OCI-LY1 (cell line): ENCODE data around the gene NPAS3.
A peak's percentile ranks its signal among the peaks of the same experiment; 100 is the strongest.

ENCODE experiments used
- H2AFZ ChIP-seq: fragments of 200-600 bp; sonication (generic), shearing (Covaris generic); 2 replicates; pipeline ENCODE4 v1.6.0; 2014; ENCODE audit warnings: antibody characterized with exemption, mild to moderate bottlenecking, low read length
- H3F3A ChIP-seq: fragments of 200-600 bp; sonication (generic), shearing (Covaris generic); 2 replicates; pipeline ENCODE4 v1.6.0; 2014; ENCODE audit warnings: mild to moderate bottlenecking, antibody characterized with exemption, low read length, moderate library complexity; ENCODE audit not compliant: insufficient read depth
- H3K27ac ChIP-seq: fragments of 200-600 bp; sonication (generic); 2 replicates; pipeline ENCODE4 v1.5.1; 2014; ENCODE audit warnings: low read length, mixed run types, mild to moderate bottlenecking, low read depth; ENCODE audit not compliant: poor library complexity, severe bottlenecking
- H3K27me3 ChIP-seq: fragments of 200-600 bp; sonication (generic); 2 replicates; pipeline ENCODE4 v1.6.0; 2014; ENCODE audit warnings: antibody characterized with exemption, mild to moderate bottlenecking, low read length, moderate library complexity; ENCODE audit not compliant: insufficient read depth
- H3K36me3 ChIP-seq: fragments of 200-600 bp; sonication (generic); 2 replicates; pipeline ENCODE4 v1.6.1; 2014; ENCODE audit warnings: mild to moderate bottlenecking, antibody characterized with exemption, low read length, moderate library complexity, mixed read lengths; ENCODE audit not compliant: insufficient read depth
- H3K4me1 ChIP-seq: fragments of 200-600 bp; sonication (generic); 2 replicates; pipeline ENCODE4 v1.5.1; 2014; ENCODE audit warnings: mild to moderate bottlenecking, low read length, moderate library complexity; ENCODE audit not compliant: insufficient read depth, severe bottlenecking
- H3K4me2 ChIP-seq: fragments of 200-600 bp; sonication (generic), shearing (Covaris generic); 2 replicates; pipeline ENCODE4 v1.6.1; 2014; ENCODE audit warnings: low read length
- H3K4me3 ChIP-seq: fragments of 200-600 bp; sonication (generic); 2 replicates; pipeline ENCODE4 v1.5.1; 2014; ENCODE audit warnings: low read length, low read depth, mild to moderate bottlenecking, mixed read lengths; ENCODE audit not compliant: poor library complexity, severe bottlenecking
- H3K79me2 ChIP-seq: fragments of 200-600 bp; shearing (Covaris generic); 2 replicates; pipeline ENCODE4 v1.6.1; 2016; ENCODE audit warnings: mixed run types, low read length, mixed read lengths; ENCODE audit not compliant: insufficient read depth
- H3K9ac ChIP-seq: fragments of 200-600 bp; sonication (generic), shearing (Covaris generic); 2 replicates; pipeline ENCODE4 v1.6.1; 2014; ENCODE audit warnings: mild to moderate bottlenecking, low read length, mixed read lengths
- H3K9me2 ChIP-seq: fragments of 200-600 bp; sonication (generic), shearing (Covaris generic); 2 replicates; pipeline ENCODE4 v1.6.1; 2014; ENCODE audit warnings: low read depth, mild to moderate bottlenecking, low read length, mixed read lengths
- H3K9me3 ChIP-seq: fragments of 200-600 bp; shearing (Covaris generic); 2 replicates; pipeline ENCODE4 v1.6.1; 2014; ENCODE audit warnings: low read length, mixed read lengths
- H4K20me1 ChIP-seq: fragments of 200-600 bp; sonication (generic), shearing (Covaris generic); 2 replicates; pipeline ENCODE4 v1.6.0; 2016; ENCODE audit warnings: mild to moderate bottlenecking, low read length; ENCODE audit not compliant: insufficient read depth
- CTCF ChIP-seq: fragments of 200-600 bp; sonication (generic), shearing (Covaris generic); IDR thresholded peaks from 2 replicates; pipeline ENCODE4 v1.5.1; 2017; ENCODE audit warnings: mild to moderate bottlenecking, antibody characterized with exemption, low read length, moderate library complexity, mixed read lengths
- EZH2 ChIP-seq: fragments of 200-600 bp; sonication (generic), shearing (Covaris generic); IDR thresholded peaks from 2 replicates; pipeline ENCODE4 v1.8.0; 2017; ENCODE audit warnings: borderline replicate concordance, mixed run types, mild to moderate bottlenecking, antibody characterized with exemption, low read length, moderate library complexity, mixed read lengths

The NPAS3 gene

GRCh38 chr14:33837943-33838683 is 899.4 kb downstream of the NPAS3 start:
- H3K27ac ChIP-seq: no peak overlapping the region
- no peaks in the 10 kb centered on the region for H3F3A ChIP-seq
- H3K9me2 ChIP-seq: no peaks in the 10 kb centered on the region
- no peaks in the 10 kb centered on the region for H3K79me2 ChIP-seq
- H3K4me3 ChIP-seq: no peak overlapping the region
- H3K27me3 ChIP-seq: no peaks in the 10 kb centered on the region
- no peaks in the 10 kb centered on the region for H3K9me3 ChIP-seq
- H3K9ac ChIP-seq: no peak overlapping the region
- H3K4me2 ChIP-seq: no peak overlapping the region
- no peaks in the 10 kb centered on the region for H3K36me3 ChIP-seq
- H3K4me1 ChIP-seq: no peaks in the 10 kb centered on the region
- TF ChIP-seq CTCF: no peak
- no peak for TF ChIP-seq EZH2
- no peaks in the 10 kb centered on the region for H4K20me1 ChIP-seq
- no peak overlapping the region for H2AFZ ChIP-seq

GRCh38 chr14:33839193-33840076 is 900.8 kb downstream of the NPAS3 start:
- Histone ChIP-seq H3K79me2 (no peaks in the 10 kb centered on the region), H3K9ac (no peak overlapping the region), H3K9me2 (no peaks in the 10 kb centered on the region), H3K4me3 (no peak overlapping the region), H3K36me3 (no peaks in the 10 kb centered on the region), H3F3A (no peaks in the 10 kb centered on the region), H3K4me1 (no peaks in the 10 kb centered on the region), H3K27me3 (no peaks in the 10 kb centered on the region), H3K4me2 (no peak overlapping the region), H2AFZ (no peak overlapping the region), H3K9me3 (no peaks in the 10 kb centered on the region), H3K27ac (no peak overlapping the region), H4K20me1 (no peaks in the 10 kb centered on the region)
- no peak for TF ChIP-seq EZH2
- TF ChIP-seq CTCF: peak; percentile 81

- Histone ChIP-seq H3K9me3 (no peaks in the 10 kb centered on the region), H2AFZ (no peak overlapping the region)
- TF ChIP-seq CTCF (no peak), EZH2 (no peak)
These were observed 902.1 kb downstream of the NPAS3 start for GRCh38 chr14:33840797-33841196.

More at GRCh38 chr14:33840797-33841196, 902.1 kb downstream of the NPAS3 start:
- Histone ChIP-seq H3K79me2 (no peaks in the 10 kb centered on the region), H3K4me1 (no peaks in the 10 kb centered on the region), H3K36me3 (no peaks in the 10 kb centered on the region), H3K4me3 (no peak overlapping the region), H4K20me1 (no peaks in the 10 kb centered on the region), H3K27me3 (no peaks in the 10 kb centered on the region), H3K4me2 (no peak overlapping the region), H3K27ac (no peak overlapping the region), H3K9ac (no peak overlapping the region), H3F3A (no peaks in the 10 kb centered on the region), H3K9me2 (no peaks in the 10 kb centered on the region)
